ENCODE data around the gene PNPLA1.

DNA sequence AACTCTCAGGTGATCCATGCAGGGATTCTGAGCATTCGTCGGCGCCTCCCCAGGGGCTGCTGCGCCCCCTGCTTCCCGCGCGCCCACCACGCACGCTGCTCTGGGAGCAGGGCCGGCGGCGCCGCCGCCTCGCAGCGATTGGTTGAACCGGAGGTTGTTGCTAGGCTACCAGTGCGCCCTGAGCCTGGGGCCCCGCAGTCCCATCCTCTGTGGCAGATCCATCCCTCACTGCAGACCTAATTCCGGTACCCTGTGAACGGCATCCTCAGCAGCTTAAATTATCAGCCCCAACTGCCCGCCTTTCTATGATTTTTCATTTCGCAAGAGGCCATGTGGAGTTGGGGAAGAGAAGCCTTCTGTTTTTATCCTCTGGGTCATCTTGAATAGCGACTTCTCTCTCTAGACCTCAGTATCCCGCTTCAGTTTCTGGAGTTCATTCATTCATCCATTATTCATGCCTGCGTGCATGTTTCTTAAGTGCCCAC is 15.4 kb downstream of the PNPLA1 start:
- TF ChIP-seq EZH2phosphoT487 (IDR thresholded peaks at IDR 0.05; ENCODE audit: borderline replicate concordance, low read length) (no peak), CTCF (IDR thresholded peaks at IDR 0.05; ENCODE audit: low read depth, low read length, poor library complexity, severe bottlenecking) (no peak)
